ENCODE data around the gene SPINK5.

Gene SPINK5

GRCh38 chr5:148063861-148064260 is at the start of gene SPINK5:
SPINK5 (plus strand) TSS chr5:148063980; CDS start chr5:148064045, 65 bp downstream.
- Histone ChIP-seq H3F3A (ENCODE audit: insufficient read depth) (no peaks in the 10 kb centered on the region), H3K9me3 (ENCODE audit: insufficient read depth, low read length) (no peaks in the 10 kb centered on the region), H3K79me2 (ENCODE audit: insufficient read depth, low read length) (no peaks in the 10 kb centered on the region), H2AFZ (ENCODE audit: low read depth, low read length, severe bottlenecking) (no peak within 1 kb of the TSS), H3K4me2 (ENCODE audit: low read depth, low read length, poor library complexity, severe bottlenecking) (no peak within 1 kb of the TSS), H3K27me3 (ENCODE audit: low read length) (no peaks in the 10 kb centered on the region), H3K9ac (ENCODE audit: low read length) (no peak within 1 kb of the TSS), H3K27ac (ENCODE audit: low read depth, low read length) (no peak within 1 kb of the TSS), H3K4me3 (ENCODE audit: insufficient read depth, low read length, poor library complexity, severe bottlenecking) (no peak within 1 kb of the TSS), H3K36me3 (ENCODE audit: low read length) (no peaks in the 10 kb centered on the region), H4K20me1 (ENCODE audit: low read depth, low read length) (no peaks in the 10 kb centered on the region), H3K9me2 (replicated peaks; ENCODE audit: insufficient read depth, low read length) (no peaks in the 10 kb centered on the region)
- TF ChIP-seq, protein P1, sequence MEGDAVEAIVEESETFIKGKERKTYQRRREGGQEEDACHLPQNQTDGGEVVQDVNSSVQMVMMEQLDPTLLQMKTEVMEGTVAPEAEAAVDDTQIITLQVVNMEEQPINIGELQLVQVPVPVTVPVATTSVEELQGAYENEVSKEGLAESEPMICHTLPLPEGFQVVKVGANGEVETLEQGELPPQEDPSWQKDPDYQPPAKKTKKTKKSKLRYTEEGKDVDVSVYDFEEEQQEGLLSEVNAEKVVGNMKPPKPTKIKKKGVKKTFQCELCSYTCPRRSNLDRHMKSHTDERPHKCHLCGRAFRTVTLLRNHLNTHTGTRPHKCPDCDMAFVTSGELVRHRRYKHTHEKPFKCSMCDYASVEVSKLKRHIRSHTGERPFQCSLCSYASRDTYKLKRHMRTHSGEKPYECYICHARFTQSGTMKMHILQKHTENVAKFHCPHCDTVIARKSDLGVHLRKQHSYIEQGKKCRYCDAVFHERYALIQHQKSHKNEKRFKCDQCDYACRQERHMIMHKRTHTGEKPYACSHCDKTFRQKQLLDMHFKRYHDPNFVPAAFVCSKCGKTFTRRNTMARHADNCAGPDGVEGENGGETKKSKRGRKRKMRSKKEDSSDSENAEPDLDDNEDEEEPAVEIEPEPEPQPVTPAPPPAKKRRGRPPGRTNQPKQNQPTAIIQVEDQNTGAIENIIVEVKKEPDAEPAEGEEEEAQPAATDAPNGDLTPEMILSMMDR (IDR thresholded peaks at IDR 0.05; ENCODE audit: insufficient read depth, low read length, poor library complexity, severe bottlenecking) = no peak
- TF ChIP-seq EZH2phosphoT487 (conservative IDR thresholded peaks at IDR 0.05; ENCODE audit: low read length) = no peak

- no peaks in the 10 kb centered on the region for H3K9me2 ChIP-seq (replicated peaks; ENCODE audit: insufficient read depth, low read length)
- H3K4me2 ChIP-seq (ENCODE audit: low read depth, low read length, poor library complexity, severe bottlenecking) = no peak overlapping the region
- H3K9me3 ChIP-seq (ENCODE audit: insufficient read depth, low read length) = no peaks in the 10 kb centered on the region
- H4K20me1 ChIP-seq (ENCODE audit: low read depth, low read length) = no peaks in the 10 kb centered on the region
- no peak overlapping the region for H3K4me3 ChIP-seq (ENCODE audit: insufficient read depth, low read length, poor library complexity, severe bottlenecking)
- H3K79me2 ChIP-seq (ENCODE audit: insufficient read depth, low read length) = no peaks in the 10 kb centered on the region
- H3K27me3 ChIP-seq (ENCODE audit: low read length) = no peaks in the 10 kb centered on the region
- no peaks in the 10 kb centered on the region for H3F3A ChIP-seq (ENCODE audit: insufficient read depth)
- H3K27ac ChIP-seq (ENCODE audit: low read depth, low read length) = no peak overlapping the region
- H2AFZ ChIP-seq (ENCODE audit: low read depth, low read length, severe bottlenecking) = no peak overlapping the region
- no peak overlapping the region for H3K9ac ChIP-seq (ENCODE audit: low read length)
- H3K36me3 ChIP-seq (ENCODE audit: low read length) = no peaks in the 10 kb centered on the region
- TF ChIP-seq EZH2phosphoT487 (conservative IDR thresholded peaks at IDR 0.05; ENCODE audit: low read length) = no peak
- TF ChIP-seq, protein P1 (IDR thresholded peaks at IDR 0.05; ENCODE audit: insufficient read depth, low read length, poor library complexity, severe bottlenecking) = no peak
Observed at GRCh38 chr5:148014276-148014675, 49.5 kb upstream of the SPINK5 start.

DNA sequence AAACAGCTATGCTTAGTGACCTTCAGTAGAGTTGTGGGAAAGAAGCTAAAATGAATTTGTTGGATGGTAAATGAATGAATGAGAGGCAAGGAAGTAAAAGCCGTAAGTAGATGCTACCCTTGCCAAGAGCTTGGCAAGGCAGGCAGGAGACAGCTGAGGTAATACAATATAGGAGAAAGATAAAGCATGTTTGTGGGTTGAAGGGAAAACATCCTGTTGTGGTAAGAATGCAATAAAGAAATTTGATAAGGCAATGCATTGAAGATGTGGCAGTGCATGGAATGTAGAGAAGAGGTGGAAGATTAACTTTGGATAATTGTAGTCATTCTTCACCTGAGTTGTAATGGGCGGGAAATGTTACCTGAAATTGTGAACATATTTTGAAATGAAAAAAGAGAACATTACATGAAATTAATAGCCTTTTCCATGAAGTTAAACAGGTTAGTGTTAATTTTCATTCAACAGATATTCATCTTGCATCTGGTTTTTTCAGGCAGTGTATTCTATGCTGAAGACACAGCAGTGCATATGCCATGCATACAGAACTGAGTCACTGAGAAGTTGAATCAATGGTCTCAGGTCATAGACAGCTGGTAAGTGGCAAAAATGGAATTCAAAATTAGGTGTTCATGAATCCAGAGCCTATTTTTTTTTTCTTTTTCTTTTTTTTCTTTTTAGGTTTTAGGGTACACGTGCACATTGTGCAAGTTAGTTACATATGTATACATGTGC is 43.4 kb upstream of the SPINK5 start:
- TF ChIP-seq EZH2phosphoT487 (conservative IDR thresholded peaks at IDR 0.05; ENCODE audit: low read length) = no peak
- TF ChIP-seq, protein P1 (IDR thresholded peaks at IDR 0.05; ENCODE audit: insufficient read depth, low read length, poor library complexity, severe bottlenecking) = no peak
- Histone ChIP-seq H4K20me1 (ENCODE audit: low read depth, low read length) (no peaks in the 10 kb centered on the region), H3K9me3 (ENCODE audit: insufficient read depth, low read length) (no peaks in the 10 kb centered on the region), H3K4me3 (ENCODE audit: insufficient read depth, low read length, poor library complexity, severe bottlenecking) (no peak overlapping the region), H3K4me2 (ENCODE audit: low read depth, low read length, poor library complexity, severe bottlenecking) (no peak overlapping the region), H2AFZ (ENCODE audit: low read depth, low read length, severe bottlenecking) (no peak overlapping the region), H3F3A (ENCODE audit: insufficient read depth) (no peaks in the 10 kb centered on the region), H3K36me3 (ENCODE audit: low read length) (no peaks in the 10 kb centered on the region), H3K9ac (ENCODE audit: low read length) (no peak overlapping the region), H3K27me3 (ENCODE audit: low read length) (no peaks in the 10 kb centered on the region), H3K27ac (ENCODE audit: low read depth, low read length) (no peak overlapping the region), H3K79me2 (ENCODE audit: insufficient read depth, low read length) (no peaks in the 10 kb centered on the region), H3K9me2 (replicated peaks; ENCODE audit: insufficient read depth, low read length) (no peaks in the 10 kb centered on the region)
